Activated gamma-delta T cell treated with Interleukin-2 at 50 U/mL for 16 hours (primary cell): Measurements from ENCODE around the gene CENPX.

Source experiments
- DNase-seq: peaks from one replicate; pipeline ENCODE4 v3.0.0-alpha.2; 2020

Gene CENPX

DNA sequence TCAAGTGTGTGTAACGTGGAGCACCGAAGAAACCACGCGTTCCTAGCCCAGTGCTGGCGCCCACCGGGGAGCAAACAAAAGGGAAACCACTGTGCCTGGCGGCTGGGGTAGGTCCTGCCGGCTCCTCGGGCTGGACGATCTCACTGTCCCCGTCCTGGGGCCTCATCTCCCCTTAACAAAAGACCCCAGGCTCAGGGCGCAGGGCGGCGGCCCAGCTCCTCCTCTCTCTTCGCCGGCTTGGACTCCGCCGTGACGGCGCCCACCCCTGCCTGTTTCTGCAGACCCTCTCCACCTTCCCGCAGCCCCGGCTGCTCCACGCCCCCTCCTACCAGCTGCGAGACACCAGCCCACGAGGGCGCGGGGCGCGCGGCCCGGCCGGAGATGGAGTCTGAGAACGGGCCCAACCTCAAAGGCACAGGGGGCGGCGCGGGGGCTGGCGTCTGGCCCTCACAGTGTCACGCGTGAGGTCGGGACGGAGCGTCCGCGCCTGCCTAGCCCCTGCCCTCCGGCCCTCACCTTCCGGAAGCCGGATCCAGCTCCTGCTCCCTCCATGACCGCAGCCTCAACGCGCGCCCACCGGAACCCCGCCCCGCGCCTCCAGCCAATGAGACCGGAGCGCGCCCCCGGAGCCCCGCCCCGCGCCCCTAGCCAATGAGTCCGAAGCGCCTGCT is at the start of gene CENPX:
Gene CENPX, minus strand, starts transcription at position 569 of the 671 bp plus-strand sequence. Its CDS starts 17 bp downstream, at position 552.
- DNase-seq: no peak

- DNase-seq: no peak
Observed at GRCh38 chr17:82070611-82071010, 47.9 kb upstream of the CENPX start.

DNA sequence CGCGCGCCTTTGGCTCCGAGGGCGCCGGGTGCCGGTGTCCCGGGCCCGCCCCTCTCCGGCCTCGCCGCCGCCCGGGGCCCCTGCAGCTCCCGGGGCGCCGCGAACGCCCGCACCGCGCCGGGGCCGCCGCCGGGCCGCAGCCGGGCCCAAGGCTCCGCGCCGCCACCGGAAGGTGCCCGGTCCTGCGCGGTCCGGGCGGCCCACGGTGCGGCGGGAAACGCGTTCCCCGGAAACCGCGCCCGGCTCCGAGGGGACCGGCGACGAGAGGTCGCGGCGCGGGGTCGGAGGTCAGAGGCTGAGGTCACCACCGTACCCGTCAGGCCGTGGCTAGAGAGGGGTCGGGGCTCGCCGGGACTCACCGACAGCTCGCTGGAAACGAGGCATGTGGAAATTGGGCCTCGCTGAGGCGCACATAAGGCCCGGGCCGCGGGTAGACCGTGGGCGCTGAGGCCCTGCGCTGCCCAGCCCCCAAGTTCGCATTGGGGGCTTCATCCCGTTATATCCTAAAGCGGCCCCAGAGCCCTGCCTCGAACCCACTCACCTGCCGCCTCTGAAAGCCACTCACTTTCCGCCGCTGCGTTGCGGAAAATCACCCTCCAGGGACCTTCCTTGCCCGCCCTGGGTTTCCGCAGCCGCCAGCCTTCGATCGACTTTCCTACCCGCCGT is 43.1 kb upstream of the CENPX start, which contains the start of gene DUS1L:
Gene DUS1L, minus strand, starts transcription at position 167 of the 666 bp plus-strand sequence. CDS start 745 bp downstream, outside the sequence.
- peak; percentile 64 for DNase-seq

DNA sequence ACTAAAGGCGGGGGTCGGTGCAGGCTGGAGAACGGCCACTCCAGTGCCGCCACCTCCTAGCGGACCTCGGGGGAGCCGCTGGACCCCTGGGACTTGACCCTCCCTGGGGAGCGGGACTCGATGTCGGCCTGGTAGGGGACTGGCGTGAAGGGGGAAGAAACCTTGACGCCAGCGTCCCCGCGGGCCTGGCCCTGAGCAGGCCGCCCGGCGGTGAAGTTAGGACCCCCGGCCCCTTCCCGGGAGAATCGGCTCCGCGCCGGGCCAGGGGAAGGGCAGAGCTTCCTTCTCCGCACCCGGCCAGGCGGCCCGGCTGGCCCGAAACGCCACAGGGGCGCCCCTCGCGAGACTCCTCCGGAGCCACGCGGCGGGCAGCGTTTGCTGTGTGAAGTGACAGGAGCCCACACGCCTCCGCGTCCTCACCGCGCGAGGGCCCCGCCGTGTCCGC is 42.5 kb upstream of the CENPX start:
- no peak for DNase-seq

DNA sequence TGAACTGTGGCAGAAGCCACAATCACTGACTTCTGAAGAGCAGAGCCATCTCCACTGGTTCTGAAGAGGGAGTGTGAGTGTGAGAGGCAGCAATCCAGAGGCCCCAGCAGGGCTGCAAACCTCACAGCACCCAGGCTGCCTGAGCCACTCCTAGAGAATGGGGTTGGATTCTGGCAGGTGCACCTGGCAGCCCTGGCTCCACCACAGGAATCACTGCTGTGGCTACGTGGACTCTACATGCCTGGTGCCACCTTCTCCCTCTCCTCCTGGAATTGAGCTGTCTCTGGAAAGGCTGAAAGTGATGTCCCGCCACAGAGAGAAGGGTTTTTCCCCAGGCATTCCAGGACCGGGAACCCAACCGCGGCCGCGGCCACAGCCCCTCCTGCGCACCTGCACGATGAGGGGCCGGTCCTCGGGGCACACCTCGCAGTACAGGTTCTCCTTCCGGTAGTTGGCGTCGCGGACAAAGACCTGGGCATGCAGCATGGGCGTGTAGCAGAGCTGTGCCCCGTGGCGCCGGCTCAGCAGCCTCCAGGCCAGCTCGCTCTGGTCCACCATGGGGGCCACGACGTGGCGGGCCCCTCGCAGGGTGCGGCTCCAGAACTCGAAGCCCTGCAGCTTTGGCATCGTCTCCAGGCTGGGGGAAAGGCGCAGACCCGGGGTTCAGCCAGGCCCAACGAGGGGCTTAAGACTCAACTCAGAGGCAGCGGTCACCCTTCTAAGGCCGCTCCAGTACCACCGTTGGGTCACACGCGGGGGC is 41.9 kb upstream of the CENPX start:
- DNase-seq: no peak

DNA sequence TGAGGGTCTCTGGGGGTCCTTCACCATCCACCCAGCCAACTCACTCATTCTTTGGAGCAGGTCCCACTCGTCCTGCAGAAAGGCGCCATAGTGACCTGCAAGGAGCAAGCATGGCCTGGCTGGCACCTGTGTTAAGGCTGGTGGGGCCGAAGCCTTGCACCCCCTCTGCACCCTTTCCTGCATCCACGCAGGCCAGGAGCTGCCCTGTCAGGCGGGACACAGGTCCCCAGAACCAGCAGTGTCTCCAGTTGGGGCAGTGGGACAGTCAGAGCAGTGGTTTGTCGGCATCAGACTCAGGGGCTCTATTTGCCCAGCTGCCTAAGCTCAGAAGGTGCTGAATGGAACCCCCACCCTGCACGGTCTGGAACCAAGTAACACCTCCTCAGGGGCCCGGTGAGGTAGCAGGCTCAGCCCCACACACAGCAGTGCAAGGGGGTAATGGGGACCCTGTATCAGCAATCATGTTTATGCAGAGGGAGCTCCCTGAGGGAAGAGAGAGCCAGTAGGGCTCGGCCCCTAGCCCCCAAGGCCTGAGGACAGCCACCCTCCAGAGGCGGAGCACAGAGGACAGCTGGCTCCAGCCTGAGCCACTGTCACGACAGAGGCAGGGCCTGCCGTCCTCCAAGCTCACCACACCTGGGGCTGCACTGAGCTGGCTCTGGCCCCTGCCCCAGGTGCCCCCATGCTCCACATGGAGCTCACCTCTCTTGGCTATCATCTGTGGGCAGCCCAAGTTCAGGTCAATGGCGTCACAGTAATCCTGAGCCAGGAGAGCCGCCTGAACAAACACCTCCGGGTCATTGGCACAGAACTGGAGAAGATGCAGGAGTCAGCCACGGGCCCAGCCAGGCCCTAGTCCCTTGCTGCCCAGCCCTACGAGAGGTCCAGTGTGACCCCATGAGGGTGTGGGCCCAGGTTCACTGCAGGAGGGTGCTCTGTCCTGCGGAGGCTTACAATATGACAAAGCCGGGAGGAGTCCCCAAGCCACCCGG is 41.0 kb upstream of the CENPX start:
- no peak for DNase-seq

GRCh38 chr17:82062984-82063368 is 40.3 kb upstream of the CENPX start:
- no peak for DNase-seq

- no peak for DNase-seq
Observed at GRCh38 chr17:82062076-82062983, 39.7 kb upstream of the CENPX start.

DNA sequence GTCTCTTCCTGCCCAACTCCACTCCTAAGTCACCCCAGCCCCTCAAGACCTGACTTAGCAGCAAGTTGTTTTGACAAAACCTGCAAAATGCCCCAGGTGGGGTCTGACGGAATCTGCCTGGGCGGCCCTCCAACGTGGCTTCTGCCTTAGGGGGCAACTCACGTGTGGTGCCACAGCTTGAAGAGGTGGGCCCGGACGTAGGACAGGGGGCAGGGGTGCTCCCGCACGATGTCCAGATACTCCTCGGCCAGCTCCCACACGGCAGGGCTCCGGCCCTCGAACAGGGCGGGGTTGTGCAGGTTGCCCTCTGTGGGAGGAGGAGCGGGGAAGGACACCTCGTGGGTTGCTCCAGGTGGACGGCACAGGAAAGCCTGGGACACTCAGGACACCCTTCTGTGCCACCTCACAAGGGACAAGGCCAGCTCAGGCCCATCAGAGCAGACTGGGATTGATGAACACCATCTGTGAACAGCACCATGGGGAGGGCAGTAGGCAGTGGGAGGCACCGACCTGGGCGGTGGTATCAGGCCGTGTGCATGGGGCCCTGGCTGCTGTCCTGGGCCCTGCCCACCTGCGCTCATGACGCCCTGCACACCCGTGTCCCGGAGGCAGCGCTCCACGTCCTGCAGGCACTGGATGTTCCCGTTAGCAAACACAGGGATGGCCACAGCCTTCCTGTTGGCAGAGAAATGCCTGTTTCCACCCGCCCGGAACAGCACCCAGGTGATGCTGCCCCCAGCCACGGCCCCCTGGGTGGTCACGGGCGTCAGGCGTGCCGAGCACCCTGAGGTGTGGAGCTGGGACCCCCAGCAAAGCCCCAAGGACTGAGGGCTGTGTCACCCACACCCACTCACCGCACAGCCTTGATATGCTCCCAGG is 38.6 kb upstream of the CENPX start:
- DNase-seq: no peak

DNA sequence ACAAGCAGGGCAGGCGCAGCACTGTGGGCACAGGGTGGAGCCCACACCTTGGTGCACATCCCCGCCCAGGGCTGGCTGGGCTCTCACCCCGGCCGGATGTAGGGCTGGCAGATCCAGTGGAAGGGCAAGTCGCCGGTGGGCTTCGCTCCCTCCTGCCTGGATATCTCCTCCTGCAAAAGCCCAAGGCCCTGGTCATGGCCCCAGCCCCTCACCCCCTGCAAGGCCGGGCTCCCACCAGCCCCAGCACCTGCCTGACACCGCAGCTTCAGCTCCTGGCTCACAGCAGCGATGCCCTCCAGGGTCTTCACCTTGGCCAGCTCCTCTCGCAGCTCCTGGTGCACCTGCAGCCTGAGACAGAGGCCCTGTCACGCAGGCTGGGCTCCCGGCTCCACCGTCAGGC is 37.9 kb upstream of the CENPX start:
- no peak for DNase-seq

GRCh38 chr17:82060001-82060380 is 37.3 kb upstream of the CENPX start:
- no peak for DNase-seq

DNA sequence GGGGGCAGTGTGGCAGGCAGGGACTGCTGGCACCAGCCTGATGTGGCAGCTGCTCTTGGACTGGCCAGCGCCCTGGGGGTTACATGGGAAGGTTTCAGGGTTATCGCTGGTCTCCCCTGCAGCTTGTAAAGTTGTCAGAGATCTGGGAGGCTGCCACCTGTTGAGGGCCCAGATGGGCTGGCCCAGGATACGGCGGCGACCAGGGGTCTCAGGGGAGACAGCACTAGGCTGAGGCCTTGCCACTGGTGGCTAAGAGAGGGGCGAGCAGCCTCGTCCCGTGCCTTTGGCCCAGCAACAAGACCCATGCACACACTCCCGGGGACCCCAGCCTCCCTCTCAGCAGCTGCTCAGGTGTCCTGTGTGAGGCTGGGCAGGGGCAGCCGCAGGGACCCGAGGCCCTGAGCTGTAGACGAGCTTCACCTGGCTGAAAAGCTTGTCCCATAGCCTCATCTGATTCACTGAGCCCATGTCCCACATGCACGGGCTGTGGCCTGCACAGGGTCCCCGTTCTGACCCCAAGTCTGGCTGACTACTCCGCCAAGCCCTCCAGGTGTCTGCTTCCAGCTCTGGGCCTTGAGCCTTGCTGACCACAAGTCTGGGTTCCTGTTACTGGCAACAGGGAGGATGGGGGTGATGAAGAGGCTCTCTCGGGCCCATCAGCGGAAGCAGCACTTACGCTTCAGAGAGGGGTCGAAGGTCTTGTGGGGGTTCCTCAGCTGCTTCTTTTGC is 36.8 kb upstream of the CENPX start:
- DNase-seq: no peak

DNA sequence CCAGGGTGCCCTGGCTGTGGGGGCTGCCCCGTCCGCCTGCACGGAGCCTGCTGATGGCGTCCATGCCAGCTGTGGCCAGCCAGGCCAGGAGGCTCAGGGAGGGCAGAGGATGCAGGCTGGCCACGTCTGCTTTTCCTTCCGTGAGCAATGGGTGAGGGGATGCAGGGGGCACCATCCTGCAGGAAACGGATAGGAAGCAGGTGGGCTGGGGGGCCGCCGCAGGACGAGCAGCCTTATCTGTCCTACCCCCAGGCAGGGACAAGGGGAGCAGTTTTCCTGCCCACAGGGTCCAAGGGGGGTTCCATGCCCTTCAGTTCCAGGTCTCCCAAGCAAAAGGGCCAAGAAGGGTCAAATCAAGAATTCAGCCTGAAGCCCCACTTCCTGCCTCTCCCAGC is 36.2 kb upstream of the CENPX start:
- DNase-seq: no peak

DNA sequence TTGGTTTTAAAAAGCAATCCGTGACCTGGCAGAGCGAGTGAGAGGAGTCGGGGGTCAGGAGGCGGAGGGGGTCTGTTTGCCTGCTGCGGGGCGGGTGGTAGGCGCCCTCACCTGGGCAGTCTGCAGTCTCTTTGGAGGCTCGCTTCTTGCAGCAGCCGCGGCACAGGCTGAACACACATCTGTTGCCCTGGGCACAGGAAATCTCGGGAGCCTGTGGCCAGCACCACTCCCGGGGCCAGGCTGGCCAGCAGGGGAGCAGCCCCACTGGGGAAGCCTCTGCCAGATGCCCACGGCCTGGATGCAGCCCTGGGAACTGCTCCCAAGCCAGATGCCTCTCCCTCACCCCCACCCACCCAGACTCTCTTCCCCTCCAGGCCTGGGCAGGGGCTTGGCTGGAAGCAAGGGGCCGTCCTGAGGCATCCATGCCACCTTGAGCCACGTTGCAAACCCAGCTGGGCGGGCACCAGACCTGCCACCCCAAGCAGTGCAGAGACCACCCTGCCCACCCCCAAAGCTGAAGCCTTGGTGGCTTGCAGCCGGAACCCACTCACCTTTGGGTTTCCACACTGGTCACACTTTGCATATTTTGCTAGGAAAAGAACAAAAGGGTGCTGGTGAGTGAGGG is 35.7 kb upstream of the CENPX start:
- DNase-seq: no peak

GRCh38 chr17:82056729-82057621 is 34.3 kb upstream of the CENPX start:
- DNase-seq: no peak

- no peak for DNase-seq
Observed at GRCh38 chr17:82055965-82056728, 33.5 kb upstream of the CENPX start.
